Measurements from ENCODE around the gene OR10C1. TPM values are rescaled to one million over a fixed set of nuclear protein-coding genes. Genes with fewer than 3 reads are reported as not detected.
"Not testable (repeated sequence)": the region's sequence is repeated elsewhere in the genome, so short reads cannot be mapped to it uniquely, and the experiment has no call there.

Gene OR10C1
- total and polyA plus RNA-seq, 2 donors (not counting 1 experiment from before 2014, with no cell fraction given), result not detected

- Histone ChIP-seq H3K9ac (ENCODE audit: insufficient read depth, low read length) (no peak overlapping the region), H3K4me1 (ENCODE audit: control insufficient read depth, extremely low read depth, insufficient read depth, low read length) (no peaks in the 10 kb centered on the region), H3K27me3 (ENCODE audit: control insufficient read depth, insufficient read depth, low read length) (no peaks in the 10 kb centered on the region), H3K27ac (ENCODE audit: insufficient read depth, low read length) (no peak overlapping the region), H3K4me3 (replicated peaks in 1 of 4; ENCODE audit: control extremely low read depth in 1 of 4, insufficient read depth in 1 of 4, low read depth in 3 of 4, low read length in 4 of 4) (no peak overlapping the region), H2AFZ (ENCODE audit: low read length) (no peak overlapping the region), H3K79me2 (ENCODE audit: control insufficient read depth, insufficient read depth, low read length) (no peaks in the 10 kb centered on the region), H3K36me3 (ENCODE audit: control insufficient read depth, insufficient read depth, low read length) (no peaks in the 10 kb centered on the region), H4K20me1 (ENCODE audit: control insufficient read depth, extremely low read depth, insufficient read depth, low read length) (no peaks in the 10 kb centered on the region), H3K4me2 (ENCODE audit: extremely low read depth, insufficient read depth, low read length) (no peak overlapping the region), H3K9me3 (ENCODE audit: control insufficient read depth, insufficient read depth, low read depth, low read length) (no peaks in the 10 kb centered on the region)
- no peak for TF ChIP-seq EZH2 (IDR thresholded peaks at IDR 0.05; ENCODE audit: low read length, missing control alignments)
- no peak for TF ChIP-seq CTCF (conservative IDR thresholded peaks at IDR 0.05 in 1 of 2, IDR thresholded peaks at IDR 0.05 in 1 of 2; ENCODE audit: low read depth in 1 of 2, low read length in 2 of 2)
- no peak for DNase-seq (ENCODE audit: low read depth in 2 of 2)
These were observed 12.5 kb upstream of the OR10C1 start for GRCh38 chr6:29426654-29427053.

GRCh38 chr6:29436730-29437129, 2.4 kb upstream of the OR10C1 start:
- H3K36me3 ChIP-seq (ENCODE audit: control insufficient read depth, insufficient read depth, low read length); H3K4me2 ChIP-seq (ENCODE audit: extremely low read depth, insufficient read depth, low read length); H3K9me3 ChIP-seq (ENCODE audit: control insufficient read depth, insufficient read depth, low read depth, low read length); H4K20me1 ChIP-seq (ENCODE audit: control insufficient read depth, extremely low read depth, insufficient read depth, low read length); H3K79me2 ChIP-seq (ENCODE audit: control insufficient read depth, insufficient read depth, low read length); H3K4me3 ChIP-seq (replicated peaks in 1 of 4; ENCODE audit: control extremely low read depth in 1 of 4, insufficient read depth in 1 of 4, low read depth in 3 of 4, low read length in 4 of 4); H3K9ac ChIP-seq (ENCODE audit: insufficient read depth, low read length); H2AFZ ChIP-seq (ENCODE audit: low read length); H3K27me3 ChIP-seq (ENCODE audit: control insufficient read depth, insufficient read depth, low read length); H3K27ac ChIP-seq (ENCODE audit: insufficient read depth, low read length); H3K4me1 ChIP-seq (ENCODE audit: control insufficient read depth, extremely low read depth, insufficient read depth, low read length); DNase-seq (ENCODE audit: low read depth in 2 of 2): not testable (repeated sequence)

- H3K9me3 ChIP-seq (ENCODE audit: control insufficient read depth, insufficient read depth, low read depth, low read length), result no peaks in the 10 kb centered on the region
- no peak overlapping the region for H3K9ac ChIP-seq (ENCODE audit: insufficient read depth, low read length)
- H3K27me3 ChIP-seq (ENCODE audit: control insufficient read depth, insufficient read depth, low read length), result no peaks in the 10 kb centered on the region
- no peak overlapping the region for H2AFZ ChIP-seq (ENCODE audit: low read length)
- no peaks in the 10 kb centered on the region for H3K36me3 ChIP-seq (ENCODE audit: control insufficient read depth, insufficient read depth, low read length)
- H4K20me1 ChIP-seq (ENCODE audit: control insufficient read depth, extremely low read depth, insufficient read depth, low read length), result no peaks in the 10 kb centered on the region
- H3K4me3 ChIP-seq (replicated peaks in 1 of 4; ENCODE audit: control extremely low read depth in 1 of 4, insufficient read depth in 1 of 4, low read depth in 3 of 4, low read length in 4 of 4), result no peak overlapping the region
- TF ChIP-seq CTCF (conservative IDR thresholded peaks at IDR 0.05 in 1 of 2, IDR thresholded peaks at IDR 0.05 in 1 of 2; ENCODE audit: low read depth in 1 of 2, low read length in 2 of 2) (no peak), EZH2 (IDR thresholded peaks at IDR 0.05; ENCODE audit: low read length, missing control alignments) (no peak)
- H3K27ac ChIP-seq (ENCODE audit: insufficient read depth, low read length), result no peak overlapping the region
- no peaks in the 10 kb centered on the region for H3K79me2 ChIP-seq (ENCODE audit: control insufficient read depth, insufficient read depth, low read length)
- no peak overlapping the region for H3K4me2 ChIP-seq (ENCODE audit: extremely low read depth, insufficient read depth, low read length)
- H3K4me1 ChIP-seq (ENCODE audit: control insufficient read depth, extremely low read depth, insufficient read depth, low read length), result no peaks in the 10 kb centered on the region
- DNase-seq (ENCODE audit: low read depth in 2 of 2), result no peak
These were observed 3.6 kb downstream of the OR10C1 start for GRCh38 chr6:29442719-29443118.

DNA sequence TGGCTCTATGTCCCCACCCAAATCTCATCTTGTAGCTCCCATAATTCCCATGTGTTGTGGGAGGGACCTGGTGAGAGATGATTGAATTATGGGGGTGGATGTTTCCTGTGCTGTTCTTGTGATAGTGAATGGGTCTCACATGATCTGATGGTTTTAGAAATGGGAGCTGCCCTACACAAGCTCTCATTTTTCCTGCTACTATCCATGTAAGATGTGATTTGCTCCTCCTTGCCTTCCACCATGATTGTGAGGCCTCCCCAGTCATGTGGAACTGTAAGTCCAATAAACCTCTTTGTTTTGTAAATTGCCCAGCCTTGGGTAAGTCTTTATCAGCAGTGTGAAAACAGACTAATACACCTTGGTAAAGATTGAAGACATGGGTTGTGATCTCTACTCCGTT, 4.9 kb downstream of the OR10C1 start:
- H3K9ac ChIP-seq (ENCODE audit: insufficient read depth, low read length); H3K4me3 ChIP-seq (replicated peaks in 1 of 4; ENCODE audit: control extremely low read depth in 1 of 4, insufficient read depth in 1 of 4, low read depth in 3 of 4, low read length in 4 of 4); H4K20me1 ChIP-seq (ENCODE audit: control insufficient read depth, extremely low read depth, insufficient read depth, low read length); DNase-seq (ENCODE audit: low read depth in 2 of 2); H3K79me2 ChIP-seq (ENCODE audit: control insufficient read depth, insufficient read depth, low read length); H3K9me3 ChIP-seq (ENCODE audit: control insufficient read depth, insufficient read depth, low read depth, low read length); H3K27me3 ChIP-seq (ENCODE audit: control insufficient read depth, insufficient read depth, low read length); H3K4me2 ChIP-seq (ENCODE audit: extremely low read depth, insufficient read depth, low read length); H3K27ac ChIP-seq (ENCODE audit: insufficient read depth, low read length); H3K4me1 ChIP-seq (ENCODE audit: control insufficient read depth, extremely low read depth, insufficient read depth, low read length); H3K36me3 ChIP-seq (ENCODE audit: control insufficient read depth, insufficient read depth, low read length); H2AFZ ChIP-seq (ENCODE audit: low read length): not testable (repeated sequence)
